ENCODE data around the gene MTMR2.
"Not testable (repeated sequence)": the region's sequence is repeated elsewhere in the genome, so short reads cannot be mapped to it uniquely, and the experiment has no call there.

MTMR2 gene

GRCh38 chr11:95811052-95811451, 112.9 kb downstream of the MTMR2 start:
- DNase-seq (ENCODE audit: low read depth), result not testable (repeated sequence)

GRCh38 chr11:95806464-95806863, 117.4 kb downstream of the MTMR2 start:
- not testable (repeated sequence) for DNase-seq (ENCODE audit: low read depth)

- DNase-seq (ENCODE audit: low read depth), result no peak
Observed at GRCh38 chr11:95805869-95806268, 118.0 kb downstream of the MTMR2 start.

DNA sequence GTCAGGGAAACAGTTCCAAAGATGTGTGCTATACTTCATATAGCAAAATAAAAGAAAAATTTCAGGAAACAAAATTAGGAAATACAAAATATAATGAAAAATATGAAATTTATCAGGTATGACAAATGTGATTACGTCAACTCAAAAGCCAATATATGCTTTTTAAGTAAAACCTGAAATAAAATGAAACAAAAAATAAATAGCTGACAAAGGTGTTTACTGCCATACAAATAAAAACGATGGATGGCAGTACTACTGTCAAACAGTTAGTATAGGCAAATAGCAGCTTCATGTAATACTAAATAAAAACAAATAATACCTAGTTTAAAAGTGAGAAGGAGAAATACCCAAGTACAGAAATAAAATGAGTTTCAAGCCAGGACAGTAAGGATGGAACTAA, 119.9 kb downstream of the MTMR2 start:
- DNase-seq (ENCODE audit: low read depth), result no peak

DNA sequence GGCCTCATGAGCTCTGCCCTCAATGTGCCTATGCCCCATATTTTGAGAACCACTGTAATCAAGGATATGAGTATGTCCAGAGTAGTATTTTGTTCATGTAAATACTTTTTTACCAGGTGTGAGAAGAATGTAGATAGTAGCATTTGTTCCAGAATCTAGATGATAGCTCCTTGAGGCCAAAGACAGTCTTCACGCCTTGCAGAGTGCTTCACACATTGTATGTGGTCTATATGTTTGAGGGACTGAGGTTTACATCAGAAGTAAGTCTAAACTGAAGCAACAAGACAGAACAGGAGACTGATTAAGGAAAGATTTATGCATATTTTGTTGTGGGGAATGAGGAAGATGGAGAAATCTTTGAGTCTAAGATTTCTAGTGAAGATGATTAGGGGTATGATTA, 121.1 kb downstream of the MTMR2 start:
- no peak for DNase-seq (ENCODE audit: low read depth)

- no peak for DNase-seq (ENCODE audit: low read depth)
Observed at GRCh38 chr11:95800438-95800837, 123.5 kb downstream of the MTMR2 start.

DNA sequence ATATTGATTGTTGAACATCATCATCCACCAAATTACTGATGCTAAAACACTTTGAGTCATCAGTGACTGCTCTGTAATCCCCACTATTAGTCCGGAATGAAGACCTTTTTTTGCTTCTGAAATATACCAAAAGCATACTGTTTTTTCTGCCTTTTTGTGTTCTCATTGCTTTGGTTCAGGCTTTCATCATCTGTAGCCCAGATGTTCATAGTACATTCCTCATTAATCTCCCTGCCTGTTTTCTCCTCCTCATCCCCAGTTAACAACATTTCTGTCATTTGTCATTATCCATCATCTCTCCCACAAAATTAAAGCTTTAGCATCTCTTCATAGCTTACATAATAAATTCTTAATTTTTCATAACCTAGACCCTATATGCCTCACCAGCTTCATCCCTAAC, 124.4 kb downstream of the MTMR2 start:
- no peak for DNase-seq (ENCODE audit: low read depth)

DNA sequence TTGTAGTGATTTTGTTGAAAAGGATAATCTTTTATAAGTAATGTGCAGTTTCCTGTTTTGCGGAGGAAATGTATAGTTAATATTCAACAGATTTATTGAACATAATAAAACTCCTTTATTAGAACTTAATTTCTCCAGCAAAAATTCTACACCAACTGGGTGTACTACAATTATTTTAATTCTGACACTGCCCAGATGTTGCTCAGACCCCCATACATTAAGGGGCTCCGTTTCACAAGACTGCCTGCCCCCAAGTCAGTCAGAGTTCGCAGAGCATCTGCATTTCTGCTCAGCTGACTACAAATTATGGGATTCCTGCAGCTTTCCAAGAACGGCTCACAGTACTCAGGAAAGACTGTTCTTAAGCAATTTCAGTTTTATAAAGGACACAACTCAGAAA, 127.4 kb downstream of the MTMR2 start:
- no peak for DNase-seq (ENCODE audit: low read depth)

DNA sequence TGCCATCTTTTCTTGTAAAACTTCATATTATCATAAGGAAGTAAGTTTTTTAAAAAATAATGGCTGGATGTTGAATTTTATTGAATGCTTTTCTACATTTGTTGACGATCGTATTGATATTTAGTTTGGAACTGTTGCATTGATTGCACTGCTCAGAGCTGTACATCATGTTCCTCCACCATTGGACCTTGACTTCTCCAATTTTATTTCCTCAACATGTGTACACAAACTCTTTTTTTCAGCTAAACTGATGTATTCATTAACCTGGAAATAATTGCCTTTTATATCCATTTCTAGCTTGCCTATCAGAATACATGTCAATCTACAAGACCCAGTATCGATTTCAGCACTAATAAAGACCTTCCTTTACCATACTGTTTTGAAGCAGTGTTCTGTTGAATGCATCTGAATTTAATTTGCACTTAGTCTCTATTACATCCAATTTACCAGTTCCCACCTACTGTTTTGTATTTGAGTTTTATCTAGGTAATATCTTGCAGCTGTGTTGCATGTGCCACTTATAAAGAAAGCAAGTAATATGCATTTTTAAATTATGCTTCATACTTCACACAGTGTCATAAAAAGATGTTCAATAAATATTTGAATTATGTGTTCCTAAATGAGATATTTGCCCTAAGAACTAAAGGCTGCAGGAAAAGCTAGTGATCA, 128.1 kb downstream of the MTMR2 start:
- no peak for DNase-seq (ENCODE audit: low read depth)

DNA sequence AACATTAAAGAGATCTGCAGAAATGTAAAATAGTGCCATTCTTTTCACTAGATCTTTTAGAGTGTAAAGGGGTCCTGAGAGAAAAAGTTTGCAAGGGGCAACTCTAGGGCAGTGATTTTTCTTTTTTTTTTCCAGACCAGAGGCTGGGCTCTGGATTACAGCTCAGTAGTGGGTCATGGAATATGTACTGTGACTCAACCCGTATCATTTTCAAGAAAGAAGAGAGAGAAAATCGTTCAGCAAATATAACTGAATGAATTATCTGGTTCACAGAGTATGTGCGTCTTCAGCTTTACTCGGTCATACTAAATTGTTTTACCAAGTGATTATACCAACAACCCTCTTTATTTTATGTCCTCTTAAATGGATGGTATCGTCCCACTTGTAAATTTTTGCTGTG, 129.8 kb downstream of the MTMR2 start:
- DNase-seq (ENCODE audit: low read depth), result no peak

GRCh38 chr11:95793116-95793515, 130.8 kb downstream of the MTMR2 start:
- no peak for DNase-seq (ENCODE audit: low read depth)

DNA sequence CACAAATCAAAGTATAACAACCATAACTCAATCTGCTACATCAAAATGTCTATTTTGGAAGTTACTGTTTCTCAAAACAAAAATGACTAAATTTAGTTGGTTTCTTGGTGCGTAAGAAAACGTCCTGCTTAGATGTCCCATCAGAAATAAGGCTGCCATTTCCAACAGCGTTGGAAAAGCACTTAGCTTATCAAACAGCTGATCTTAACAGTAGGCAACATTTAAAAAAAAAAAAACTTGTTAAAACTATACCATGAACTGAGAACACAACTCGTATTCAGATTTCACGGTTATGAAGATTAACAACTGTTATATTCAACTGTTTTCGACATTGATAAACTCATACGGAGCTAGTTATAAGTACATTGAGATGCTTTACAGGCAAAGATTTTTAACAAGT, 131.2 kb downstream of the MTMR2 start:
- DNase-seq (ENCODE audit: low read depth), result no peak

DNA sequence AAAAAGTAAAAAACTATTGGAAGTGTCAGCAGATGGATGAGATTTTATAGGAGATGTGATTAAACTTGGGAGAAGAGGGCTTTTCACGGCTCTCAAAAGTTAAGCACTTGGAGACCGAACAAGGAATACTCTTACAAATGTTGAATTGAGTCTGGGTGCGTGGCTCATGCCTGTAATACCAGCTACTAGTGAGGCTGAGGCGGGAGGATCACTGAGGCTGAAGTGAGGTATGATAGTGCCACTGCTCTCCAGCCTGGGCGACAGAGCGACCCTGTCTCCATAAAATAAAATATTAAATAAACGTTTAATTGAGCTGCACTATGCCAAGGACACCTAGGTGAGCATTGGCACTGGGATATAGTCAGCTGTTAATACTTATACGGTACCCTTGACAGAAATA, 131.7 kb downstream of the MTMR2 start:
- DNase-seq (ENCODE audit: low read depth), result no peak

- DNase-seq (ENCODE audit: low read depth), result no peak
Observed at GRCh38 chr11:95791709-95792033, 132.2 kb downstream of the MTMR2 start.

DNA sequence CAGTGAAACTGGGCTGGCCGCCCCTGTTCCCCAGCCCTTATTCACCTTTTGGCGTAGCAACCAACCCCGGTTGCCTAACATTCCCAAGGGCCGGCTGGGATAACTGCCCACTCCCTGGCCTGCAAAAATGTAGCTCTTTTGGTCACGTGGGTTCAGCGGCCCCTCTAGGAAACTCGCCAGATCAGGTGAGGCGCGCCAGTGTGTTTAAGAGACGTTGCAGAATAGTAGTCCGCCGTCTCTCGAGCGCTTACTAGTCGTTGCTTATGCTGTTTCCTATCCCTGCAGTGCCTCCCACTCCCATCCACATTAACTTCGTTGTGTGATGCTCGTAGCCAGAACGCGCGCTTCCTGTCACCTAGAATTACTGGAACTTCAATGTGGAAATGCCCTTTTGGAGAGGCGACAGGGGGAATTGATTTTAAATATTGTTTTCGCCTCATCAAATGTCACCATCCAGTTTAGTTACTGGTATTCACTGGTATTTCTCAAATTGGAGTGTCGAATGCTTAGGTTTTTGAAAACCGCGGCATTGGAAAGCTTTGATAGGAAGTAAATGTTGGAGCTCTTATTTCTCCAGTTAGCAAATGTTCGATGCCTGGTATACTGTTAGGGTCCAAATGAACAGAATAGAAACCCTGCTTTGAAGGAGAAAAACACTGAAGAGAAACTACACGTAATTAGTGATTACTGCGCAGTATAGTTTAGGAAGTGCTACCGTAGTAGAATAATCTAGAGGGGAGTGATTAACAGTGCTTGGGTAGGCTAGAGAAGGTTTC, 132.8 kb downstream of the MTMR2 start:
- DNase-seq (ENCODE audit: low read depth), result peak; percentile 33

DNA sequence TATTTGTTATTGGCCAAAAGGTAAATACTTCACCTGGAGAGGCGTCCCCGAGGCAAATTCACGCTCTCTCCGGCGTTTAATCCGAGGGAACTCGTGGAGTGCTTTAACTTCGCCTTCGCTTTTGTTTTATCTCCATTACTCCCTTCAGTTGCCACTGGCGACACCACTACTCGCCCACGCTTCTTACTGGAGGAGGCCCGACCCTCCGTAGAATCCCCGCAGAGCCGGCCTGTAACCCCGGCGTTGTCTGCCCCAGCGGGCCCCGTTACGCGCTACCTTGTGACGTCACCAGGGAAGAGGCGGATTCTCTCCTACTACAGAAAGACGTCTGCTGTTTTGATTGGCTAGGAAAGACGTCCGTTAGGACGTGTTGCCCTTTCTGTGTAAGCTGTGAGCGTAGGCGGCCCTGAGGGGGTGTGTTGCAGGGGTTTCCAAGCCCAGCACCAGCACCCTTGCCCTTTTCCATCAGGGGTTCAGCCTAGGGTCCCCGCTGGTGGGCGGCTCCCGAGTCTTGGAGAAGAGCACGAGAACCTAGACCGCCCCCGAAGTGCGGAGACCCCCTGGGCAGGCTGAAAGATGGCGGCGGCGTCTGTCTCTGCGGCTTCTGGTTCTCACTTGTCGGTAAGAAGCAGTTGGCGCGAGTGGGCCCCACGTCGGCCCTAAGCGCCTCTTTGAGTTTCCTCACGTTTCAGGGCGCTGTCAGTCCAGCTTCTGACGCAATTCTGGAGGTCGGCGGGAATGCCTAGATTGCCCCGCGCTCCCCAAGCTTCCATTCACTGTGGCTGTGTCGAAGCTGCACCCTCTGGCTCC, 133.6 kb downstream of the MTMR2 start, which contains the start of gene CEP57:
CEP57 (plus strand) TSS at position 376 of the 810 bp plus-strand sequence; CDS start at position 577, 201 bp downstream.
- peak; percentile 98 for DNase-seq (ENCODE audit: low read depth)

DNA sequence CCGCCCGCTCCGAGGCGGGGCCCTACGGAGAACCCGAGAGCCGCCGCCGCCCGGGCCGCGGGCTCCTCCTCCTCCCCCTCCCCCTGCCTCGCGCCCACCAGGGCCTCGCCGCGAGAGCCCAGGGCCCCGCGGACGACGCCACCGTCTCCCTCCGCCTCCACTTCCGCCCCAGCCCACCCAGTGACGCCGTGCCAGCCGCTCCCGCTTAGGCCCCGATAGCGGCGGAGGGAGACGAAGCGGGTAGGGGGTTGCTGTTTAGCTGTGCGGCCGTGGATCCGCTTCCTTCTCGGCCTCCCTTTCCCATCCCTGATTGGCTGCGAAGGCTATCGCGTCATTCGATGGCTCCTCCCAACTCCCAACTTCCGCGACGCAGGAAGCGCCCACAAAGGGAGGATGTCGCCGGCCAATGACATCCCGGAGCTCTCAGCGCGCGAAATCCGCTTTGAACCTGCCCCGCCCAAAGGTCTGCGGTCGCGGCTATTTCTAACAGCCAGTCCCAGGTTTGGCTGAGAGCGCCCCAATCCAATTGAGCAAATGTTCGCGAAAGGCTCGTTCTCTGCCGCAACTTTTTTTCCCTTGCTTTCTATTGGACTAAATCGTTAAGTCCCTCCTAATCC, 134.3 kb downstream of the MTMR2 start, which contains the start of gene FAM76B:
FAM76B (minus strand) TSS at position 277 of the 617 bp plus-strand sequence. CDS start 304 bp downstream, outside the sequence.
- peak; percentile 98 for DNase-seq (ENCODE audit: low read depth)

GRCh38 chr11:95788921-95789505, 134.9 kb downstream of the MTMR2 start:
- DNase-seq (ENCODE audit: low read depth), result no peak
